Activated CD8-positive, alpha-beta T cell treated with anti-CD3 and anti-CD28 coated beads for 36 hours (primary cell): ENCODE measurements around the gene FCGR1A. TPM values are rescaled to one million over a fixed set of nuclear protein-coding genes. Genes with fewer than 3 reads are reported as not detected.
"Not testable (repeated sequence)": the region's sequence is repeated elsewhere in the genome, so short reads cannot be mapped to it uniquely, and the experiment has no call there.

ENCODE experiments used
- ATAC-seq: fragments of 200-7000 bp; cut with Tn5 transposase; one replicate; pipeline ENCODE4 v1.10.0; 2021; ENCODE audit warnings: mild to moderate bottlenecking, moderate library complexity
- CTCF ChIA-PET: fragments of 350-600 bp; sonication (Branson Sonifier 250); formaldehyde crosslinking; loops from one replicate; lab custom pipeline; 2021; ENCODE audit warnings: antibody characterized with exemption; lab: Charles Lee
- POLR2A ChIA-PET: fragments of 350-600 bp; sonication (Branson Sonifier 250); formaldehyde crosslinking; loops from one replicate; lab custom pipeline; 2021; ENCODE audit warnings: antibody characterized with exemption; lab: Charles Lee
- DNase-seq: peaks from one replicate; pipeline ENCODE4 v3.0.0-alpha.2; 2020
- H3K27ac Mint-ChIP-seq: one replicate; pipeline ENCODE4 v1.8.0; 2021; ENCODE audit warnings: mild to moderate bottlenecking, mixed read lengths
- H3K27me3 Mint-ChIP-seq: one replicate; pipeline ENCODE4 v1.8.0; 2021; ENCODE audit warnings: mixed read lengths
- H3K36me3 Mint-ChIP-seq: one replicate; pipeline ENCODE4 v1.8.0; 2021; ENCODE audit warnings: low read depth, mixed read lengths
- H3K4me1 Mint-ChIP-seq: one replicate; pipeline ENCODE4 v1.8.0; 2021; ENCODE audit warnings: low read depth, mixed read lengths
- H3K4me3 Mint-ChIP-seq: one replicate; pipeline ENCODE4 v1.8.0; 2021; ENCODE audit warnings: mild to moderate bottlenecking, moderate library complexity, mixed read lengths
- H3K9me3 Mint-ChIP-seq: one replicate; pipeline ENCODE4 v1.8.0; 2021; ENCODE audit warnings: mixed read lengths
- intact Hi-C: fragments of 100-400 bp; cut with micrococcal nuclease; formaldehyde crosslinking; loops from one replicate; pipeline ENCODE4 v1.10.0; 2022
- total RNA-seq, 2 experiments: library from RNA; stranded (reverse); gene quantifications; one replicate each; pipeline ENCODE4 v1.2.3, GENCODE V29; 2021

FCGR1A gene
- total RNA-seq, 2 experiments from 2014 or later, result not detected

DNA sequence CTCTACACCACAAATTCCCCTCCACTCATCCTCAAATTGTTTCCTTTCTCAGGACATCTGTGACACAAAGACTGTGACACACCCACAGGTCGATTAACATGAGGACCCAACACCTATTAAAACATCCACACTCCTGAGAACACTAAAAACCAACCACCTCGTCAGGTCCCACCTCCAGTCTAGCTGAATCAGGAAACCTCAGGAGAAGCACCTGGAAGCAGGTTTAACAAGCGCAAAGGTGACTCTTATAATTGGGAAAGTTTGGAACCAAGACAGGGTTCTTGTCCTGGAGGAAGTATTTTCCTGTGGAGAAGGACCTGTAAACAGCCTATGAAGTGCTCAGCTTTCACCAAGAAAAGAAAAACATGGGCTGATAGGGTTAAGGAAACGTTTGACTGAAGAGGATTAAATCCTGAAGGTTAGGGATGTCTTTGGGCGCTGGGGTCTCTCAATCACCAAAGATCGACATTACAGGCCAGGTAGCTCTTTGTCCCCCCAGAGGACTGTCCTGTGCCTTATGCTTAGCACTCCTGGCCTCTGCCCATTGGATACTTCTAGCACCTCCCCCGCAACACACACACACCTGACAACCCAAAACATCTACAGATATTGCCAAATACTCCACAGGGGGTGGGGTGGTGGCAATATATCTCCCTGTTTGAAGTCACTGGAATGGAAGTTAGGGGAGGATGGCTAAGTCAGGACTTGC, 28.4 kb downstream of the FCGR1A start:
- CTCF ChIA-PET, POLR2A ChIA-PET: not testable (repeated sequence)
- H3K27ac Mint-ChIP-seq, result peak overlapping the region; percentile 30

DNA sequence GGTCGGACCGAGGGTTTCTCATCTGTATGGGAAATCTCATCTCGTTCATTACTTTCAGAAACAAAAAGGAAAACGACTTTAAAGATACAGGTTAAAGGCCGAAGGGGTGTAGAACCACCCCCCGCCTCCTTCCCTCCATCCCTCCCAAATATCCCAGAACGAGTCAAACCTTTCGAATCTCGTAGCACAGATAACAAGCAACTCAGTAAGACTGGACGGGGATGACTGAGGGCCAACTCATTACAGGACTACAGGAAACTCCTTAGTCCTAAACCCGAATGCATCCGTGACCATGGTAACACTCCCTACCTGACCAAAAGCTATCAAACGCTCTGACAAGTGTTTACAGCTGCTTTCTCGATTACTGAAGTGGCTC, 29.0 kb downstream of the FCGR1A start:
- H3K27me3 Mint-ChIP-seq, H3K36me3 Mint-ChIP-seq, CTCF ChIA-PET, intact Hi-C loops, H3K9me3 Mint-ChIP-seq, H3K4me1 Mint-ChIP-seq, POLR2A ChIA-PET: not testable (repeated sequence)
- DNase-seq, result peak; percentile 48
- Mint-ChIP-seq H3K4me3 (peak overlapping the region; percentile 88), H3K27ac (peak overlapping the region; percentile 97)
- ATAC-seq, result peak; percentile 20

More for the DNA sequence above, 28.4 kb downstream of the FCGR1A start:
- H3K27me3 Mint-ChIP-seq, H3K4me1 Mint-ChIP-seq, H3K36me3 Mint-ChIP-seq, intact Hi-C loops, ATAC-seq, H3K9me3 Mint-ChIP-seq: not testable (repeated sequence)
- DNase-seq, result peak; percentile 42
- H3K4me3 Mint-ChIP-seq, result peak overlapping the region; percentile 88

DNA sequence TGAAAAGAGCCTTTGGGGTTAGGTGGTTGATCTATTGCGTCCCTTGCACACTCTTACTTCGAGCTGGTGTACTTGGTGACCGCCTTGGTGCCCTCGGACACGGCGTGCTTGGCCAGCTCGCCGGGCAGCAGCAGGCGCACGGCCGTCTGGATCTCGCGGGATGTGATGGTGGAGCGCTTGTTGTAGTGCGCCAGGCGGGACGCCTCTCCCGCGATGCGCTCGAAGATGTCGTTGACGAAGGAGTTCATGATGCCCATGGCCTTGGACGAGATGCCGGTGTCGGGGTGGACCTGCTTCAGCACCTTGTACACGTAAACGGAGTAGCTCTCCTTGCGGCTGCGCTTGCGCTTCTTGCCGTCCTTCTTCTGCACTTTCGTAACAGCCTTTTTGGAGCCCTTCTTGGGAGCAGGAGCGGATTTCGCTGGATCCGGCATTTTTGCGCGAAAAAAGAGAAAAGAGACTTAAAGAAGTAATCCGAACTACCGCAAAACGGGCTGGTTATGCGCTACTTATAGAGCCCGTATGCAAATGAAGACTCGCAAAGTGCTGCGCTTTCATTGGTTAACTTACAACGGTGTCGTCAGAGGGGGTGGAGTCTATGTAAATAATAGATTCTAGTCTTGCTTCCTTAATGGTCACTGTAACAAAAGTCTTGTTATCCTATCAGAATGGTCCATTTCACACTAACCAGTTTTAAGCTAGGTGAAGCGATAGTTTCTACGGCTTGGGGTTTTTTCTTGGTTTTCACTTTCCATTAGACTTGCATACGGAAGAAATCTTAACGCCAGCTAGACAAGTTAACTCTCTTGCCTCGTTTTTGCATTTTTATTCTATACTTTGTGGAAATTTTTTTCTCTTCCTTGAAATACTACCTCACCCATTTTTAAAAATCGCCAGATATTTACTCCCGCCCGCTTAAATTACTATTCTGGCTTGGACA, 29.7 kb downstream of the FCGR1A start:
- CTCF ChIA-PET, intact Hi-C loops: not testable (repeated sequence)
- POLR2A ChIA-PET, result interaction anchor here (1.2 to 1.5 kb wide), 2 partner anchors 37 to 75 kb away, joined by 4 to 5 read pairs; a partner anchor contains a TSS

DNA sequence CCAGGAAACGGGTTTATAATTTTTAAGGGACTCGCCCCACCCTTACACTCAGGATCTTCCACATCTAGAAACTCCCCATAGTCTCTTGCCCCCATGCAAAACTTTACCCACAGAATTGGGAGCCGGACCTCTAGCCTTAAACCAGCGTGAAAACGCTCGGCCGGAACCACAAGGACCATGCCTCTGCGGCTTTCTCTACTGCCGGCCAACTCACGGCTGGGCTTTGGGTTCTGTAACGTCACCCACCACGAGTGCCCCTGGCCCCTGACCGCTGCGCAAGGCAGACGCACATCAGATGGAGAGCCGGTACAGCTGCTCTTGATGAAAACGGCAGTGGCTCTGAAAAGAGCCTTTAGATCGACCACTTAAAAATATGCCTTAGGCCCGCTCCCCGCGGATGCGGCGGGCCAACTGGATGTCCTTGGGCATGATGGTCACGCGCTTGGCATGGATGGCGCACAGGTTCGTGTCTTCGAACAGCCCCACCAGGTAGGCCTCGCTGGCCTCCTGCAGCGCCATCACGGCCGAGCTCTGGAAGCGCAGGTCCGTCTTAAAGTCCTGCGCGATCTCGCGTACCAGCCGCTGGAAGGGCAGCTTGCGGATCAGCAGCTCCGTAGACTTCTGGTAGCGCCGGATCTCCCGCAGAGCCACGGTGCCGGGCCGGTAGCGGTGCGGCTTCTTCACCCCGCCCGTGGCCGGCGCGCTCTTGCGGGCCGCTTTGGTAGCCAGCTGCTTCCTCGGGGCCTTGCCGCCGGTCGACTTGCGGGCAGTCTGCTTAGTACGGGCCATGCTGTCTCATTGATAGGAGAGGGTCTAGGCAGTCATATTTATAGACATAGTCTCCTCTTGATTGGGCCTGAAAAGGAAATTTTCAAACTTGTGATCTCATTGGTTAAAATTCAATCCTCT, 30.7 kb downstream of the FCGR1A start:
- H3K9me3 Mint-ChIP-seq, CTCF ChIA-PET, H3K27me3 Mint-ChIP-seq, H3K36me3 Mint-ChIP-seq, H3K4me1 Mint-ChIP-seq, intact Hi-C loops: not testable (repeated sequence)
- DNase-seq (peak; percentile 67), ATAC-seq (peak; percentile 37)
- Mint-ChIP-seq H3K27ac (peak overlapping the region; percentile 97), H3K4me3 (peak overlapping the region; percentile 88)
- POLR2A ChIA-PET, result interaction anchor here (1.2 to 1.5 kb wide), 2 partner anchors 36 to 74 kb away, joined by 4 to 5 read pairs; a partner anchor contains a TSS

More for the DNA sequence above, 29.7 kb downstream of the FCGR1A start:
- Mint-ChIP-seq H3K4me3 (peak overlapping the region; percentile 88), H3K27ac (peak overlapping the region; percentile 97)
- DNase-seq (peak; percentile 90), ATAC-seq (peak; percentile 87)
- H3K4me1 Mint-ChIP-seq, H3K36me3 Mint-ChIP-seq, H3K9me3 Mint-ChIP-seq, H3K27me3 Mint-ChIP-seq: not testable (repeated sequence)

DNA sequence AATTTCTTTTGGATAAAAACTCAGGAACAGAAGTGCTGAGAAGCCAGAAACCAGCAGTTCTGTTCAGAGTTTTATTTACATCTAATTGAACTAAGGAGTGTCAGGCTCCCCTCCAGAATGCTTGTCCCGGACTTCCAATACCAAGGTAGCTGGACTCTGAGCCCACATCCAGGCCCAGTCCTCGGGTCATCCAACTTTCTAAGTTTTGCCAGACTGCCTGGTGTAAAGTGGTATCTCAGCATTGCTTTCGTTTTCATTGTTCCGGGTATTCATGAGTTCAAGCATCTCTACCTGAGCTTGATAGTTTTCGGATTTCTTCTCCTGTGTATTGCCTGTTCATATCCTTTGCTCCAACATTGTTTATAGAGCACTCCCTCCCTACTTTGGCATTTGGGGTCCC, 37.9 kb downstream of the FCGR1A start:
- intact Hi-C loops, H3K27me3 Mint-ChIP-seq, POLR2A ChIA-PET, ATAC-seq, H3K27ac Mint-ChIP-seq, DNase-seq, CTCF ChIA-PET, H3K36me3 Mint-ChIP-seq, H3K9me3 Mint-ChIP-seq, H3K4me1 Mint-ChIP-seq, H3K4me3 Mint-ChIP-seq: not testable (repeated sequence)

DNA sequence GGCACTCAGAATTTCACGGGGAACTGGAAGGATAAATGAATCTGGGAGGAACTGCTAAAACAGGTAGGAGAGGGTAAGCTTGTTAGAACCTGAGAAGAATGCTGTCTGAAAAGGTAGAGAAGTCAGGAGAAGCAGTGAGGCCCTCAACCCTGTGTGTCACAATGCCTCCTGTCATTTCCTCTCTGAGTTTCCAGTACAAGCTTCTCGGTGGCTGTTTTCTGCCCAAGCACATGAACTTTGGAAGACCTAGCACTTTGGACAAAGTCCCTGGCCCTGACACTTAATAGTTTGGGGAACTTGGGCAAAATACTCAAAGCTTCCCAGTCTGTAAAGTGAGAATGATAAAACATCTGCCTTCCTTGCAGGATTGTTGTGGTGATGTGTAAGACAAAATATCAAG, 44.1 kb downstream of the FCGR1A start:
- H3K4me3 Mint-ChIP-seq, H3K4me1 Mint-ChIP-seq: not testable (repeated sequence)

DNA sequence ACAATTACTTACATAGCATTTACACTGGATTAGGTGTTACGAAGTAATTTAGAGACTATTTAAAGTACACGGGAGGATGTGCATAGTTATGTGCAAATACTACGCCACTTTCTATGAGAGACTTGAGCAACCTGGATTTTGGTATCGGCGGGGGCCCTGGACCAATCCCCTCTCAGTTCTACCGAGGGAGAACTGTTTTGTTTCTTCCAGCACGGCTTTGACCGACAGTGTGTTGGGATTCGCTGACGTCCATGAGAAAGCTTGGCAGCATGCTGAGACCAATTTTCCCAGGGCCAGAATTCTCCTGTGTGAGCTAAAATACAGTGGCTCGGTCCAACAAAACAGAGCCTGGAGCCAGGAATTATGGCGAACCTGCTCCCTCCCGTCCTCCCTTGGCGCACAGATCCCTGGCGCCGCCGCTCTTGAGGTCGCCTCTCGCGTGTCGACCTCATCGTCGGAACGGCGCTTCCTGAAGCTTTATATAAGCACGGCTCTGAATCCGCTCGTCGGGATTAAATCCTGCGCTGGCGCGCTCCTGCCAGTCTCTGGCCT, 49.3 kb downstream of the FCGR1A start:
- CTCF ChIA-PET, H3K27me3 Mint-ChIP-seq: not testable (repeated sequence)
- ATAC-seq, result peak; percentile 12

More for the DNA sequence above, 44.1 kb downstream of the FCGR1A start:
- H3K27ac Mint-ChIP-seq, intact Hi-C loops, CTCF ChIA-PET, H3K9me3 Mint-ChIP-seq, DNase-seq, H3K27me3 Mint-ChIP-seq, ATAC-seq, POLR2A ChIA-PET, H3K36me3 Mint-ChIP-seq: not testable (repeated sequence)

DNA sequence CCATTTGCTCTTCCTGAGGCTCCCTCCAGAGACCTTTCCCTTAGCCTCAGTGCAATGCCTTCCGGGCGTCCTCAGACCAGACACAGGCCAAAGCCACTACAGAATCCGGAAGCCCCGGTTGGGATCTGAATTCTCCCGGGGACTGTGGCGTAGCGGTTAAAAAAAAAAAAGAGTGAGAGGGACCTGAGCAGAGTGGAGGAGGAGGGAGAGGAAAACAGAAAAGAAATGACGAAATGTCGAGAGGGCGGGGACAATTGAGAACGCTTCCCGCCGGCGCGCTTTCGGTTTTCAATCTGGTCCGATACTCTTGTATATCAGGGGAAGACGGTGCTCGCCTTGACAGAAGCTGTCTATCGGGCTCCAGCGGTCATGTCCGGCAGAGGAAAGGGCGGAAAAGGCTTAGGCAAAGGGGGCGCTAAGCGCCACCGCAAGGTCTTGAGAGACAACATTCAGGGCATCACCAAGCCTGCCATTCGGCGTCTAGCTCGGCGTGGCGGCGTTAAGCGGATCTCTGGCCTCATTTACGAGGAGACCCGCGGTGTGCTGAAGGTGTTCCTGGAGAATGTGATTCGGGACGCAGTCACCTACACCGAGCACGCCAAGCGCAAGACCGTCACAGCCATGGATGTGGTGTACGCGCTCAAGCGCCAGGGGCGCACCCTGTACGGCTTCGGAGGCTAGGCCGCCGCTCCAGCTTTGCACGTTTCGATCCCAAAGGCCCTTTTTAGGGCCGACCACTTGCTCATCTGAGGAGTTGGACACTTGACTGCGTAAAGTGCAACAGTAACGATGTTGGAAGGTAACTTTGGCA, 50.0 kb downstream of the FCGR1A start:
- peak; percentile 78 for ATAC-seq
- POLR2A ChIA-PET, H3K4me3 Mint-ChIP-seq, H3K9me3 Mint-ChIP-seq, H3K27me3 Mint-ChIP-seq, CTCF ChIA-PET, H3K4me1 Mint-ChIP-seq, H3K27ac Mint-ChIP-seq, intact Hi-C loops, H3K36me3 Mint-ChIP-seq, DNase-seq: not testable (repeated sequence)

More for the DNA sequence above, 49.3 kb downstream of the FCGR1A start:
- H3K4me3 Mint-ChIP-seq, H3K36me3 Mint-ChIP-seq, intact Hi-C loops, H3K4me1 Mint-ChIP-seq, DNase-seq, POLR2A ChIA-PET, H3K27ac Mint-ChIP-seq, H3K9me3 Mint-ChIP-seq: not testable (repeated sequence)

DNA sequence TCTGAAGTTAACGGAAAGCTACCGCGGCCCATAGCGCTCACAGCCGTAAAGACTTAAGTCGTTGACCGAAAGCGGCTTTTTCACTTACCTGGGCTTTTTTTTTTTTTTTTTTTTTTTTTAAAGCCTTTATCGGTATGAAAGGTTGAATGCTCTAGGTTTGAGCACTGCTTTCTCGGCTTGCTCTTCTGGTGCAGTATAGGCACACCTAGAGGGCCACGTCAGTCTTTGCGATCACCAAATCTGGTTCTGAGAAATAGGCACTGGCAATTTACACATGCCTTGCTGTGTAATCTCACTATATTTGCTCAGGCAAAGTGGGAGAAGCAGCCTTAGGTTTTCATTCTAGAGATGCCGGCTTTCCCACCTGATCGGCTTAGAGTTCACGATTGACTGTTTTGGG, 50.6 kb downstream of the FCGR1A start:
- intact Hi-C loops, H3K4me1 Mint-ChIP-seq, DNase-seq, H3K36me3 Mint-ChIP-seq, CTCF ChIA-PET, H3K9me3 Mint-ChIP-seq, H3K27me3 Mint-ChIP-seq, POLR2A ChIA-PET, H3K4me3 Mint-ChIP-seq, H3K27ac Mint-ChIP-seq: not testable (repeated sequence)
- peak; percentile 24 for ATAC-seq

DNA sequence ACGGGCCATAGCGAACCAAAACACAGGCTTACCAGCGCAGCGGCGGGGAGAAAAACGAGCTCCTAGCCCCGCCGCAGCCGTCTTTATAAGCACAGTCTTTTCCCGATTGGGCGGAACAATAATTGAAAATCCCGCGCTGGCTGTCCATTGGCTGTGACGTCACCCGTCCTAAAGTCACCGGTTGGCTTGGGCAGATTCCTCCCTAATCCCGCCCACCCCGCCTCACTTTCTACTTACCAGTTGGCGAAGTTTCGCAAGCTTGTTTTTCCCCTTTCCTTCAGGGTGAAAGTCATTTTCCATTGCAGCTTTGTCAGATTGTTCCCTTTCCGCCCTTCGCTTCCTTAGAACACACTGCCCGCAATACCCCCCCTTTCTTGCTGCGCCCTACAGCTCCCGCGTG, 58.7 kb downstream of the FCGR1A start:
- peaks cover 17% of the 10 kb centered on the region for H3K36me3 Mint-ChIP-seq
- H3K4me3 Mint-ChIP-seq, intact Hi-C loops, POLR2A ChIA-PET, CTCF ChIA-PET, DNase-seq, H3K9me3 Mint-ChIP-seq, H3K27me3 Mint-ChIP-seq, H3K27ac Mint-ChIP-seq: not testable (repeated sequence)
- ATAC-seq, result peak; percentile 25
- peaks cover 17% of the 10 kb centered on the region for H3K4me1 Mint-ChIP-seq
